LNCaP clone FGC (cell line): ENCODE results near the gene SLC25A13.
A peak's percentile ranks its signal among the peaks of the same experiment; 100 is the strongest.
"Not testable (repeated sequence)": the region's sequence is repeated elsewhere in the genome, so short reads cannot be mapped to it uniquely, and the experiment has no call there.

Source experiments
- DNase-seq: peaks from one replicate; pipeline ENCODE4 v3.0.0-alpha.2; 2011; ENCODE audit warnings: low read depth
- H3K4me3 ChIP-seq: 2 replicates; pipeline ENCODE4 v1.5.1; 2011; ENCODE audit warnings: mild to moderate bottlenecking, low read depth, low read length, control low read depth
- TF ChIP-seq, protein P1 (sequence below): IDR thresholded peaks from 2 replicates; pipeline ENCODE4 v1.5.1; 2012; ENCODE audit warnings: mild to moderate bottlenecking; ENCODE audit not compliant: control insufficient read depth, insufficient read depth; ENCODE audit errors: extremely low read depth

The SLC25A13 gene, protein sequence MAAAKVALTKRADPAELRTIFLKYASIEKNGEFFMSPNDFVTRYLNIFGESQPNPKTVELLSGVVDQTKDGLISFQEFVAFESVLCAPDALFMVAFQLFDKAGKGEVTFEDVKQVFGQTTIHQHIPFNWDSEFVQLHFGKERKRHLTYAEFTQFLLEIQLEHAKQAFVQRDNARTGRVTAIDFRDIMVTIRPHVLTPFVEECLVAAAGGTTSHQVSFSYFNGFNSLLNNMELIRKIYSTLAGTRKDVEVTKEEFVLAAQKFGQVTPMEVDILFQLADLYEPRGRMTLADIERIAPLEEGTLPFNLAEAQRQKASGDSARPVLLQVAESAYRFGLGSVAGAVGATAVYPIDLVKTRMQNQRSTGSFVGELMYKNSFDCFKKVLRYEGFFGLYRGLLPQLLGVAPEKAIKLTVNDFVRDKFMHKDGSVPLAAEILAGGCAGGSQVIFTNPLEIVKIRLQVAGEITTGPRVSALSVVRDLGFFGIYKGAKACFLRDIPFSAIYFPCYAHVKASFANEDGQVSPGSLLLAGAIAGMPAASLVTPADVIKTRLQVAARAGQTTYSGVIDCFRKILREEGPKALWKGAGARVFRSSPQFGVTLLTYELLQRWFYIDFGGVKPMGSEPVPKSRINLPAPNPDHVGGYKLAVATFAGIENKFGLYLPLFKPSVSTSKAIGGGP

GRCh38 chr7:96321658-96322372 lies at the start of gene SLC25A13:
SLC25A13 (minus strand) TSS chr7:96322098; CDS start chr7:96321956, 142 bp downstream.
- H3K4me3 ChIP-seq: peak within 1 kb of the TSS; percentile 82
- DNase-seq: peak; percentile 74
- TF ChIP-seq, protein P1, sequence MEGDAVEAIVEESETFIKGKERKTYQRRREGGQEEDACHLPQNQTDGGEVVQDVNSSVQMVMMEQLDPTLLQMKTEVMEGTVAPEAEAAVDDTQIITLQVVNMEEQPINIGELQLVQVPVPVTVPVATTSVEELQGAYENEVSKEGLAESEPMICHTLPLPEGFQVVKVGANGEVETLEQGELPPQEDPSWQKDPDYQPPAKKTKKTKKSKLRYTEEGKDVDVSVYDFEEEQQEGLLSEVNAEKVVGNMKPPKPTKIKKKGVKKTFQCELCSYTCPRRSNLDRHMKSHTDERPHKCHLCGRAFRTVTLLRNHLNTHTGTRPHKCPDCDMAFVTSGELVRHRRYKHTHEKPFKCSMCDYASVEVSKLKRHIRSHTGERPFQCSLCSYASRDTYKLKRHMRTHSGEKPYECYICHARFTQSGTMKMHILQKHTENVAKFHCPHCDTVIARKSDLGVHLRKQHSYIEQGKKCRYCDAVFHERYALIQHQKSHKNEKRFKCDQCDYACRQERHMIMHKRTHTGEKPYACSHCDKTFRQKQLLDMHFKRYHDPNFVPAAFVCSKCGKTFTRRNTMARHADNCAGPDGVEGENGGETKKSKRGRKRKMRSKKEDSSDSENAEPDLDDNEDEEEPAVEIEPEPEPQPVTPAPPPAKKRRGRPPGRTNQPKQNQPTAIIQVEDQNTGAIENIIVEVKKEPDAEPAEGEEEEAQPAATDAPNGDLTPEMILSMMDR: 0 out of 2 replicates have a peak, but pooled peaks have one; percentile 7

DNA sequence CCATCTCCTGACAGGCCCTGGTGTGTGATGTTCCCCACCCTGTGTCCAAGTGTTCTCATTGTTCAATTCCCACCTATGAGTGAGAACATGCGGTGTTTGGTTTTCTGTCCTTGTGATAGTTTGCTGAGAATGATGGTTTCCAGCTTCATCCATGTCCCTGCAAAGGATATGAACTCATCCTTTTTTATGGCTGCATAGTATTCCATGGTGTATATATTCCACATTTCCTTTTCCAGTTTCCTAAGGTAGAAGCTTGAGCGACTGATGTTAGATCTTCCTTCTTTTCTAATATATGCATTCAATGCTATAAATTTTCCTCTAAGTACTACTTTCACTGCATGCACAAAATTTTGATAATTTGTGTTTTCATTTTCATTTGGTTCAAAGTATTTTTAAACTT lies 44.0 kb upstream of the SLC25A13 start:
- DNase-seq, H3K4me3 ChIP-seq: not testable (repeated sequence)

GRCh38 chr7:96361116-96361857 lies 39.4 kb upstream of the SLC25A13 start:
- DNase-seq: no peak
- no peak overlapping the region for H3K4me3 ChIP-seq
- TF ChIP-seq, protein P1: no peak

GRCh38 chr7:96359876-96360275 lies 38.0 kb upstream of the SLC25A13 start:
- TF ChIP-seq, protein P1: no peak
- no peak overlapping the region for H3K4me3 ChIP-seq

GRCh38 chr7:96358236-96358971 lies 36.5 kb upstream of the SLC25A13 start:
- DNase-seq, H3K4me3 ChIP-seq: not testable (repeated sequence)

More at GRCh38 chr7:96359876-96360275, 38.0 kb upstream of the SLC25A13 start:
- DNase-seq: no peak

GRCh38 chr7:96355990-96356506 lies 34.1 kb upstream of the SLC25A13 start:
- DNase-seq: no peak
- TF ChIP-seq, protein P1: no peak
- no peak overlapping the region for H3K4me3 ChIP-seq

GRCh38 chr7:96354881-96355280 lies 33.0 kb upstream of the SLC25A13 start:
- TF ChIP-seq, protein P1: no peak
- no peak overlapping the region for H3K4me3 ChIP-seq
- no peak for DNase-seq
